ENCODE measurements around the gene HCFC2.

GRCh38 chr12:104090685-104091084 lies 26.4 kb downstream of the HCFC2 start:
- TF ChIP-seq CTCF (IDR thresholded peaks at IDR 0.05) (no peak), POLR2AphosphoS5 (IDR thresholded peaks at IDR 0.05) (no peak)
